Measurements from ENCODE around the gene MTPN. TPM values are rescaled to one million over a fixed set of nuclear protein-coding genes. Genes with fewer than 3 reads are reported as not detected.

MTPN gene
- total and polyA plus RNA-seq, 10 of the 15 experiments (the other 5 are each of a cell fraction or from before 2014, with no cell fraction given), result 38.7 to 146 (median 85.4) TPM

DNA sequence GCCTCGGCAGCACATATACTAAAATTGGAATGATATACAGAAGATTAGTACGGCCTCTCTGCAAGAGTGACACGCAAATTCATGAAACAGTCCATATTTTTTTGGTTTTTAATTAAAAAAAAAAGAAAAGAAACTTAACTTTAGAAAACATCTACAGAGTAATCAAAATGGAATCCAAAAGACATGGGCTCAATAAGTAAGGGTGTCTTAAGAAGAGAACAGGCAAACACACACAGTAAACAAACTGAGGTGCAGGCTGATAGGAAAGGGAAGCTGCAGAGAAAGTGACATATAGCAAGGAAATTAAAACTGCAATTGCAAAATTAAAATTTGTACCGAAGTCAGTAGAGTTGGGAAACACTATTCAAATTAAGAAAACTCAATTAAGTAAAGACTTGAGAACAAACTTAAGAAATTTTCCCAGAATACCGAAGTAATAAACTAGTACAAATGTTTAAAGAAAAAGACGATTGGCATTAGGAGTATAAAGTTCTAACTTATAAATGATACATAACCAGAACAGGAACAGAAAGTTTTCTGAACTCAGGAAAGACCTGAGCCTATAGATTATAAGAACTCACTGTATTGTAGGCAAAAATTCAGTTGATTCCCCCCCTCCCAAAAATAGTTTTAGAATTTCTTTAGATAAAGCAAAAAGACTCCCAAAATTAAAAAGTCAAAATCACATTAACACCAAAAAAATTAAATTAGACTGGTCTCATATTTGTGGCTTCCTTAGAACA, 16.3 kb downstream of the MTPN start (continued):
- TF ChIP-seq PKNOX1 (IDR thresholded peaks at IDR 0.05) (no peak), ZNF384 (IDR thresholded peaks at IDR 0.05; ENCODE audit: borderline replicate concordance, low read depth, low read length) (no peak), CBX5 (IDR thresholded peaks at IDR 0.05; ENCODE audit: low read depth) (no peak), SKIL (IDR thresholded peaks at IDR 0.05; ENCODE audit: low read depth, poor library complexity, severe bottlenecking) (no peak), MTA3 (IDR thresholded peaks at IDR 0.05; ENCODE audit: borderline replicate concordance, low read length) (no peak)

- intact Hi-C loops (cut with micrococcal nuclease; ENCODE audit: unreplicated experiment) (no loop called here), in situ Hi-C loops (cut with MboI) (loop anchor here (25.0 kb wide), 1 partner anchor 973 kb away; the partner anchor contains the start of gene AGBL3)
- RAD21 ChIA-PET (ENCODE audit: unreplicated experiment), result interaction anchor here (1.0 kb wide), 1 partner anchor 17 kb away, joined by 3 read pairs; no protein-coding TSS in a partner anchor
- Histone ChIP-seq H3K4me2 (ENCODE audit: control insufficient read depth, insufficient read depth) (no peak overlapping the region), H2AFZ (ENCODE audit: control insufficient read depth, low read depth, low read length) (no peak overlapping the region), H3K36me3 (ENCODE audit: control insufficient read depth in 2 of 2, insufficient read depth in 2 of 2, low read length in 1 of 2) (0 out of 4 replicates have a peak, but pooled peaks cover 0 to 6% of the 10 kb centered on the region in 2 experiments), H4K20me1 (ENCODE audit: control insufficient read depth, insufficient read depth) (no peaks in the 10 kb centered on the region), H3K4me3 (no peak overlapping the region), H3K27me3 (replicated peaks in 1 of 2; ENCODE audit: control insufficient read depth in 2 of 2, insufficient read depth in 2 of 2, low read length in 1 of 2) (no peaks in the 10 kb centered on the region), H3K9ac (ENCODE audit: control insufficient read depth, insufficient read depth, low read length) (no peak overlapping the region), H3K4me1 (ENCODE audit: control insufficient read depth, insufficient read depth, low read length) (peaks cover 4% of the 10 kb centered on the region; the same call in 1 of the 2 replicates), H3K9me3 (replicated peaks; ENCODE audit: control insufficient read depth, insufficient read depth, low read length) (no peaks in the 10 kb centered on the region; the same call in 2 of the 3 replicates), H3K79me2 (ENCODE audit: control insufficient read depth, insufficient read depth, low read length) (peaks cover 86% of the 10 kb centered on the region), H3K27ac (ENCODE audit: control insufficient read depth, insufficient read depth) (no peak overlapping the region)
- no peak for TF ChIP-seq RAD51 (IDR thresholded peaks at IDR 0.05)
- DNase-seq (ENCODE audit: low read depth, low spot score) (no peak), FAIRE-seq (no peak), ATAC-seq (no peak)
- POLR2A ChIA-PET, result no interaction called here
- no TSS peak for BruUV-seq (replicated peaks)
- SMC1A ChIA-PET (ENCODE audit: uncharacterized antibody, unreplicated experiment), result interaction anchor here (1.1 to 1.5 kb wide), 3 partner anchors 11 to 17 kb away, joined by 3 to 8 read pairs (median 4); no protein-coding TSS in a partner anchor
- CTCF ChIA-PET, result interaction anchor here (1.1 kb wide), 1 partner anchor 9 kb away, joined by 3 read pairs; no protein-coding TSS in a partner anchor
Observed at GRCh38 chr7:135959646-135960363, 17.4 kb downstream of the MTPN start.

Data from GM12878 (cell line).